C4-2B (cell line): Measurements from ENCODE around the gene INSYN2B.

Source experiments
- CTCF ChIP-seq: fragments of 450-650 bp; conservative IDR thresholded peaks from 2 replicates; pipeline ENCODE4 v1.5.1; 2017; ENCODE audit warnings: mild to moderate bottlenecking
- ZFX ChIP-seq: fragments of 450-650 bp; IDR thresholded peaks from 2 replicates; pipeline ENCODE4 v1.6.1; 2017

- TF ChIP-seq CTCF (no peak), ZFX (no peak)
Observed at GRCh38 chr5:169848271-169848670, 132.0 kb downstream of the INSYN2B start.
